Activated CD8-positive, alpha-beta memory T cell treated with anti-CD3 and anti-CD28 coated beads for 1 hour (primary cell): ENCODE measurements around the gene INPPL1.
"Not testable (repeated sequence)": the region's sequence is repeated elsewhere in the genome, so short reads cannot be mapped to it uniquely, and the experiment has no call there.

Experiments used
- DNase-seq, 2 donors: peaks; one replicate each; pipeline ENCODE4 v3.0.0-alpha.2; 2020; ENCODE audit warnings: low read depth in 1 of 2; ENCODE audit errors: extremely low read depth in 1 of 2

Gene INPPL1

GRCh38 chr11:72241291-72241781 is 16.8 kb downstream of the INPPL1 start:
- DNase-seq = no peak

- no peak for DNase-seq
These were observed 17.6 kb downstream of the INPPL1 start for GRCh38 chr11:72242141-72242540.

GRCh38 chr11:72243173-72244059 is 18.8 kb downstream of the INPPL1 start:
- no peak for DNase-seq

- DNase-seq = no peak
These were observed 19.4 kb downstream of the INPPL1 start, which contains the start of gene PHOX2A for GRCh38 chr11:72244060-72244360. Gene PHOX2A (minus strand): TSS chr11:72244176. CDS start chr11:72244004, 172 bp downstream.

GRCh38 chr11:72244361-72245262 is 20.0 kb downstream of the INPPL1 start:
- no peak for DNase-seq

- DNase-seq = no peak
These were observed 20.8 kb downstream of the INPPL1 start for GRCh38 chr11:72245263-72245816.

- no peak for DNase-seq
These were observed 23.0 kb downstream of the INPPL1 start for GRCh38 chr11:72247584-72247983.

GRCh38 chr11:72249961-72250360 is 25.4 kb downstream of the INPPL1 start:
- DNase-seq = no peak

- DNase-seq = no peak
These were observed 26.3 kb downstream of the INPPL1 start for GRCh38 chr11:72250661-72251464.

- no peak for DNase-seq
These were observed 27.0 kb downstream of the INPPL1 start for GRCh38 chr11:72251614-72252013.

- DNase-seq = no peak
These were observed 28.8 kb downstream of the INPPL1 start for GRCh38 chr11:72253392-72253791.

- DNase-seq = no peak
These were observed 29.9 kb downstream of the INPPL1 start for GRCh38 chr11:72254299-72254993.

- DNase-seq = no peak
These were observed 33.0 kb downstream of the INPPL1 start for GRCh38 chr11:72257570-72257969.

GRCh38 chr11:72259490-72259889 is 34.9 kb downstream of the INPPL1 start:
- no peak for DNase-seq

GRCh38 chr11:72260574-72260973 is 36.0 kb downstream of the INPPL1 start:
- no peak for DNase-seq

GRCh38 chr11:72263361-72263760 is 38.8 kb downstream of the INPPL1 start:
- no peak for DNase-seq

GRCh38 chr11:72265951-72266350 is 41.4 kb downstream of the INPPL1 start:
- DNase-seq = no peak

- DNase-seq = not testable (repeated sequence)
These were observed 42.4 kb downstream of the INPPL1 start for GRCh38 chr11:72266960-72267359.

- no peak for DNase-seq
These were observed 43.5 kb downstream of the INPPL1 start for GRCh38 chr11:72267956-72268617.
